HepG2 (cell line): ENCODE results near the gene PLPPR3.

Experiments
- BRCA1 ChIP-seq: sonication (generic); formaldehyde crosslinking; IDR thresholded peaks from 2 replicates; pipeline ENCODE4 v1.4.0; 2020; ENCODE audit warnings: missing genetic modification reagents
- MZF1 ChIP-seq: sonication (generic); formaldehyde crosslinking; IDR thresholded peaks from 2 replicates; pipeline ENCODE4 v1.8.1; 2023; ENCODE audit warnings: mild to moderate bottlenecking, missing genetic modification reagents, borderline replicate concordance
- ZNF136 ChIP-seq: sonication (generic); formaldehyde crosslinking; IDR thresholded peaks from 2 replicates; pipeline ENCODE4 v1.8.1; 2022; ENCODE audit warnings: low read depth, mild to moderate bottlenecking, moderate library complexity, missing genetic modification reagents

DNA sequence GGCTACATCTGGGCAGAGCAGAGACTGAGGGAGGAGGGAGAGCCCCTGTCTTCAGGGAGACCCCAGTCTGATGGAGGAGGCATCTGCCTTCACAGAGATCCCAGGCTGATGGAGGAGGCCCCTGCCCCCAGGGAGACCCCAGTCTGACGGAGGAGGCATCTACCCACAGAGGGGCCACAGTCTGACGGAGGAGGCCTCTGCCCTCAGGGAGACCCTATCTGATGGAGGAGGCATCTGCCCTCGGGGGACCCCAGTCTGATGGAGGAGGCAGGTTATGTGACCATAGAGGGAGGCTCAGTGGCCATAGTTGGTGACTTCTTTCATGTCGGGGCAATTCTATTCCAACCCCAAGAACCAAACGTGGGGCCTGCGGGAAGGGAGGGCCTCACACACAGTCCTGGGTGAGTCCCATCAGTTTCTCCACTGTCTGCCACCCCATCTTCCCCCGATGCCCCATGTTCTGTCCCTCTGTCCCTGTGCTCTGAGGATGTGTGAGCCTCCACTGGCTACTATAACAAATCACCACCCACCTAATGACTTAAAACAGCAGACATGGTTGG lies 56.5 kb downstream of the PLPPR3 start:
- TF ChIP-seq ZNF136 (CRISPR knock-in tag) (no peak), MZF1 (no peak), BRCA1 (CRISPR knock-in tag) (no peak)
